ENCODE data around the gene DCAF6.

GRCh38 chr1:168082008-168082876 is 145.8 kb downstream of the DCAF6 start:
- no peak for TF ChIP-seq POLR2AphosphoS5 (IDR thresholded peaks at IDR 0.05; ENCODE audit: low read depth)
- TF ChIP-seq CTCF (IDR thresholded peaks at IDR 0.05; ENCODE audit: insufficient read depth, low read length) = peak; percentile 98
- no peak for TF ChIP-seq GABPA (IDR thresholded peaks at IDR 0.05; ENCODE audit: low read depth)
